ENCODE results near the gene SLC6A1. TPM values are rescaled to one million over a fixed set of nuclear protein-coding genes. Genes with fewer than 3 reads are reported as not detected.
"Not testable (repeated sequence)": the region's sequence is repeated elsewhere in the genome, so short reads cannot be mapped to it uniquely, and the experiment has no call there.

SLC6A1 gene
- total RNA-seq, 1 donor from 2014 or later = 7.5 TPM

GRCh38 chr3:11059090-11059798 is 66.7 kb downstream of the SLC6A1 start:
- H3K27me3 Mint-ChIP-seq (ENCODE audit: unreplicated experiment) = peaks cover 4% of the 10 kb centered on the region
- peak; percentile 77 for DNase-seq (ENCODE audit: low spot score)
- H3K27ac Mint-ChIP-seq (ENCODE audit: unreplicated experiment) = no peak overlapping the region
- no peak overlapping the region for H3K4me3 Mint-ChIP-seq (ENCODE audit: unreplicated experiment)
- peaks cover 7% of the 10 kb centered on the region for H3K36me3 Mint-ChIP-seq (ENCODE audit: low read depth, unreplicated experiment)
- no peaks in the 10 kb centered on the region for H3K9me3 Mint-ChIP-seq (ENCODE audit: unreplicated experiment)
- TF ChIP-seq CTCF (IDR thresholded peaks at IDR 0.05; ENCODE audit: unreplicated experiment) = peak; percentile 77
- peaks cover 2% of the 10 kb centered on the region for H3K4me1 Mint-ChIP-seq (ENCODE audit: unreplicated experiment)

- Mint-ChIP-seq H3K36me3 (ENCODE audit: low read depth, unreplicated experiment) (peaks cover 7% of the 10 kb centered on the region), H3K4me1 (ENCODE audit: unreplicated experiment) (peaks cover 2% of the 10 kb centered on the region), H3K27me3 (ENCODE audit: unreplicated experiment) (peaks cover 4% of the 10 kb centered on the region), H3K4me3 (ENCODE audit: unreplicated experiment) (no peak overlapping the region), H3K9me3 (ENCODE audit: unreplicated experiment) (no peaks in the 10 kb centered on the region), H3K27ac (ENCODE audit: unreplicated experiment) (no peak overlapping the region)
- no peak for DNase-seq (ENCODE audit: low spot score)
- no peak for TF ChIP-seq CTCF (IDR thresholded peaks at IDR 0.05; ENCODE audit: unreplicated experiment)
These were observed 67.2 kb downstream of the SLC6A1 start for GRCh38 chr3:11059799-11060115.

GRCh38 chr3:11060500-11061251 is 68.1 kb downstream of the SLC6A1 start:
- TF ChIP-seq CTCF (IDR thresholded peaks at IDR 0.05; ENCODE audit: unreplicated experiment) = peak; percentile 96
- Mint-ChIP-seq H3K4me1 (ENCODE audit: unreplicated experiment) (peaks cover 2% of the 10 kb centered on the region), H3K4me3 (ENCODE audit: unreplicated experiment) (no peak overlapping the region), H3K36me3 (ENCODE audit: low read depth, unreplicated experiment) (peaks cover 10% of the 10 kb centered on the region), H3K27ac (ENCODE audit: unreplicated experiment) (no peak overlapping the region), H3K9me3 (ENCODE audit: unreplicated experiment) (no peaks in the 10 kb centered on the region), H3K27me3 (ENCODE audit: unreplicated experiment) (peaks cover 4% of the 10 kb centered on the region)
- peak; percentile 82 for DNase-seq (ENCODE audit: low spot score)

- not testable (repeated sequence) for H3K4me3 Mint-ChIP-seq (ENCODE audit: unreplicated experiment)
- H3K36me3 Mint-ChIP-seq (ENCODE audit: low read depth, unreplicated experiment) = peaks cover 10% of the 10 kb centered on the region
These were observed 68.8 kb downstream of the SLC6A1 start for GRCh38 chr3:11061268-11061871.

GRCh38 chr3:11062704-11063103 is 70.2 kb downstream of the SLC6A1 start:
- Mint-ChIP-seq H3K4me3 (ENCODE audit: unreplicated experiment) (no peak overlapping the region), H3K27me3 (ENCODE audit: unreplicated experiment) (peaks cover 3% of the 10 kb centered on the region), H3K9me3 (ENCODE audit: unreplicated experiment) (no peaks in the 10 kb centered on the region), H3K4me1 (ENCODE audit: unreplicated experiment) (peaks cover 2% of the 10 kb centered on the region), H3K36me3 (ENCODE audit: low read depth, unreplicated experiment) (peaks cover 10% of the 10 kb centered on the region), H3K27ac (ENCODE audit: unreplicated experiment) (no peak overlapping the region)
- no peak for DNase-seq (ENCODE audit: low spot score)
- no peak for TF ChIP-seq CTCF (IDR thresholded peaks at IDR 0.05; ENCODE audit: unreplicated experiment)

More at GRCh38 chr3:11061268-11061871, 68.8 kb downstream of the SLC6A1 start:
- not testable (repeated sequence) for H3K27ac Mint-ChIP-seq (ENCODE audit: unreplicated experiment); H3K9me3 Mint-ChIP-seq (ENCODE audit: unreplicated experiment); DNase-seq (ENCODE audit: low spot score); H3K27me3 Mint-ChIP-seq (ENCODE audit: unreplicated experiment); H3K4me1 Mint-ChIP-seq (ENCODE audit: unreplicated experiment)
